OCI-LY3 (cell line): ENCODE results near the gene ACSL3.
A peak's percentile ranks its signal among the peaks of the same experiment; 100 is the strongest.

Source experiments
- H2AFZ ChIP-seq: fragments of 200-600, 300-600 bp; shearing (Covaris generic); 2 replicates; pipeline ENCODE4 v1.6.0; 2014; ENCODE audit warnings: antibody characterized with exemption, low read depth, low read length
- H3K27ac ChIP-seq: fragments of 200-600, 300-600 bp; sonication (generic); 2 replicates; pipeline ENCODE4 v1.5.1; 2014; ENCODE audit warnings: mild to moderate bottlenecking, low read length, moderate library complexity, mixed read lengths
- H3K27me3 ChIP-seq: fragments of 200-600, 300-600 bp; sonication (generic); 2 replicates; pipeline ENCODE4 v1.6.1; 2014; ENCODE audit warnings: low read depth, low read length, mixed read lengths
- H3K36me3 ChIP-seq: fragments of 200-600, 300-600 bp; sonication (generic); replicated peaks from 2 replicates; pipeline ENCODE3; 2014; ENCODE audit warnings: low read depth, low read length, mixed read lengths
- H3K4me1 ChIP-seq: fragments of 300-600, 200-600 bp; sonication (generic); 2 replicates; pipeline ENCODE4 v1.6.1; 2014; ENCODE audit warnings: low read length, mixed read lengths
- H3K4me2 ChIP-seq: fragments of 200-600, 300-600 bp; sonication (generic); 2 replicates; pipeline ENCODE4 v1.6.1; 2014; ENCODE audit warnings: low read length, mixed read lengths
- H3K4me3 ChIP-seq: fragments of 300-600, 200-600 bp; sonication (generic); 2 replicates; pipeline ENCODE4 v1.5.1; 2014; ENCODE audit warnings: antibody characterized with exemption, mild to moderate bottlenecking, low read length, moderate library complexity
- H3K79me2 ChIP-seq: fragments of 300-600, 200-600 bp; shearing (Covaris generic); 2 replicates; pipeline ENCODE4 v1.6.1; 2014; ENCODE audit warnings: mild to moderate bottlenecking, low read length, mixed read lengths
- H3K9ac ChIP-seq: fragments of 300-600, 200-600 bp; shearing (Covaris generic); 2 replicates; pipeline ENCODE4 v1.6.0; 2014; ENCODE audit warnings: mild to moderate bottlenecking, low read length, moderate library complexity
- H3K9me3 ChIP-seq: fragments of 200-600, 300-600 bp; shearing (Covaris generic); 2 replicates; pipeline ENCODE4 v1.6.1; 2014; ENCODE audit warnings: low read length, mixed read lengths; ENCODE audit not compliant: insufficient read depth
- H4K20me1 ChIP-seq: fragments of 200-600, 300-600 bp; sonication (generic); 2 replicates; pipeline ENCODE4 v1.6.1; 2016; ENCODE audit warnings: low read length, mixed read lengths; ENCODE audit not compliant: insufficient read depth
- CTCF ChIP-seq: fragments of 200-600, 300-600 bp; sonication (generic); IDR thresholded peaks from 2 replicates; pipeline ENCODE4 v1.5.1; 2014; ENCODE audit warnings: antibody characterized with exemption, low read length, low read depth
- EZH2phosphoT487 ChIP-seq: fragments of 200-600 bp; shearing (Covaris generic); IDR thresholded peaks from 2 replicates; pipeline ENCODE4 v1.6.1; 2018; ENCODE audit warnings: antibody characterized with exemption, mixed run types, low read depth

The ACSL3 gene

GRCh38 chr2:222860740-222861410, at the start of gene ACSL3:
Gene ACSL3 (plus strand): TSS chr2:222861036. CDS start chr2:222908773, 47,737 bp downstream.
- Histone ChIP-seq H3K4me3 (peak within 1 kb of the TSS; percentile 96), H3K79me2 (peaks cover 50% of the 10 kb centered on the region), H3K9ac (peak within 1 kb of the TSS; percentile 87), H3K4me1 (peaks cover 18% of the 10 kb centered on the region), H3K4me2 (peak within 1 kb of the TSS; percentile 90), H3K9me3 (no peaks in the 10 kb centered on the region), H3K36me3 (no peaks in the 10 kb centered on the region), H4K20me1 (peaks cover 45% of the 10 kb centered on the region), H2AFZ (peak within 1 kb of the TSS; percentile 62; the same call in 1 of the 2 replicates), H3K27me3 (no peaks in the 10 kb centered on the region), H3K27ac (peak within 1 kb of the TSS; percentile 66)
- TF ChIP-seq EZH2phosphoT487 (no peak), CTCF (no peak)

GRCh38 chr2:222811828-222812227, 49.0 kb upstream of the ACSL3 start:
- peaks cover 32% of the 10 kb centered on the region for H3K4me1 ChIP-seq
- H3K4me2 ChIP-seq: peak overlapping the region; percentile 71
- H3K27me3 ChIP-seq: no peaks in the 10 kb centered on the region
- H3K9me3 ChIP-seq: peaks cover 6% of the 10 kb centered on the region; the same call in 1 of the 2 replicates
- peak overlapping the region; percentile 11; the same call in 1 of the 2 replicates for H2AFZ ChIP-seq
- H3K9ac ChIP-seq: no peak overlapping the region; the same call in 1 of the 2 replicates
- H3K36me3 ChIP-seq: peaks cover 4% of the 10 kb centered on the region
- TF ChIP-seq EZH2phosphoT487 (no peak), CTCF (no peak)
- no peaks in the 10 kb centered on the region for H3K79me2 ChIP-seq
- H4K20me1 ChIP-seq: no peaks in the 10 kb centered on the region
- no peak overlapping the region for H3K27ac ChIP-seq
- peak overlapping the region; percentile 47; the same call in 1 of the 2 replicates for H3K4me3 ChIP-seq

GRCh38 chr2:222813177-222813843, 47.5 kb upstream of the ACSL3 start:
- H3K9ac ChIP-seq: peak overlapping the region; percentile 51
- TF ChIP-seq CTCF (no peak), EZH2phosphoT487 (no peak)
- no peaks in the 10 kb centered on the region for H3K79me2 ChIP-seq
- no peaks in the 10 kb centered on the region for H3K27me3 ChIP-seq
- 0 out of 2 replicates have a peak overlapping the region, but pooled peaks have one; percentile 7 for H2AFZ ChIP-seq
- peak overlapping the region; percentile 47 for H3K4me3 ChIP-seq
- H3K36me3 ChIP-seq: peaks cover 4% of the 10 kb centered on the region
- peak overlapping the region; percentile 84 for H3K27ac ChIP-seq
- H3K4me1 ChIP-seq: peaks cover 32% of the 10 kb centered on the region
- peaks cover 6% of the 10 kb centered on the region; the same call in 1 of the 2 replicates for H3K9me3 ChIP-seq
- no peaks in the 10 kb centered on the region for H4K20me1 ChIP-seq
- H3K4me2 ChIP-seq: peak overlapping the region; percentile 71

GRCh38 chr2:222819722-222820333, 41.0 kb upstream of the ACSL3 start:
- Histone ChIP-seq H3K4me1 (peaks cover 11% of the 10 kb centered on the region), H3K27ac (no peak overlapping the region), H3K27me3 (no peaks in the 10 kb centered on the region), H3K9me3 (peaks cover 2% of the 10 kb centered on the region; the same call in 1 of the 2 replicates), H2AFZ (0 out of 2 replicates have a peak overlapping the region, but pooled peaks have one; percentile 39), H4K20me1 (no peaks in the 10 kb centered on the region), H3K79me2 (no peaks in the 10 kb centered on the region), H3K36me3 (no peaks in the 10 kb centered on the region), H3K4me3 (no peak overlapping the region), H3K4me2 (peak overlapping the region; percentile 26; the same call in 1 of the 2 replicates), H3K9ac (no peak overlapping the region)
- TF ChIP-seq EZH2phosphoT487 (no peak), CTCF (no peak)
